GM19328 (cell line): ENCODE measurements around the gene NUDT10.
"Not testable (repeated sequence)": the region's sequence is repeated elsewhere in the genome, so short reads cannot be mapped to it uniquely, and the experiment has no call there.

Experiments
- ATAC-seq: cut with Tn5 transposase; IDR thresholded peaks from one replicate; pipeline ENCODE4 v1.9.1; 2021; ENCODE audit warnings: mild to moderate bottlenecking, moderate library complexity; ENCODE audit not compliant: unreplicated experiment

The NUDT10 gene

GRCh38 chrX:51332188-51332942 lies at the start of gene NUDT10:
Gene NUDT10 (plus strand): TSS chrX:51332822. CDS start chrX:51332966, 144 bp downstream.
- no peak for ATAC-seq

GRCh38 chrX:51292421-51292820 lies 40.2 kb upstream of the NUDT10 start:
- no peak for ATAC-seq

GRCh38 chrX:51296138-51296537 lies 36.5 kb upstream of the NUDT10 start:
- ATAC-seq, result no peak

- ATAC-seq, result no peak
Observed at GRCh38 chrX:51316271-51316670, 16.4 kb upstream of the NUDT10 start.

GRCh38 chrX:51332943-51333785 lies 542 bp downstream of the NUDT10 start:
- not testable (repeated sequence) for ATAC-seq

GRCh38 chrX:51334276-51334675 lies 1.7 kb downstream of the NUDT10 start:
- ATAC-seq, result no peak

- no peak for ATAC-seq
Observed at GRCh38 chrX:51336584-51336983, 4.0 kb downstream of the NUDT10 start.

- ATAC-seq, result no peak
Observed at GRCh38 chrX:51361251-51361650, 28.6 kb downstream of the NUDT10 start.

GRCh38 chrX:51376672-51377071 lies 44.0 kb downstream of the NUDT10 start:
- no peak for ATAC-seq
